ENCODE measurements around the gene FAM184A.
"Not testable (repeated sequence)": the region's sequence is repeated elsewhere in the genome, so short reads cannot be mapped to it uniquely, and the experiment has no call there.

FAM184A gene

GRCh38 chr6:119078376-119079282 lies at the start of gene FAM184A:
Gene FAM184A (minus strand): TSS chr6:119078664. CDS start chr6:119078299, 365 bp downstream.
- peak; percentile 48 for DNase-seq (ENCODE audit: low read depth)

GRCh38 chr6:119127627-119128026 lies 49.2 kb upstream of the FAM184A start:
- no peak for DNase-seq (ENCODE audit: low read depth)

- no peak for DNase-seq (ENCODE audit: low read depth)
Measured at GRCh38 chr6:119126826-119127225, 48.4 kb upstream of the FAM184A start.

- no peak for DNase-seq (ENCODE audit: low read depth)
Measured at GRCh38 chr6:119126140-119126539, 47.7 kb upstream of the FAM184A start.

GRCh38 chr6:119125576-119125975 lies 47.1 kb upstream of the FAM184A start:
- no peak for DNase-seq (ENCODE audit: low read depth)

- no peak for DNase-seq (ENCODE audit: low read depth)
Measured at GRCh38 chr6:119124079-119124824, 45.8 kb upstream of the FAM184A start.

- no peak for DNase-seq (ENCODE audit: low read depth)
Measured at GRCh38 chr6:119122336-119122735, 43.9 kb upstream of the FAM184A start.

GRCh38 chr6:119121367-119121766 lies 42.9 kb upstream of the FAM184A start:
- DNase-seq (ENCODE audit: low read depth), result no peak

- DNase-seq (ENCODE audit: low read depth), result no peak
Measured at GRCh38 chr6:119119989-119120388, 41.5 kb upstream of the FAM184A start.

- DNase-seq (ENCODE audit: low read depth), result not testable (repeated sequence)
Measured at GRCh38 chr6:119119062-119119461, 40.6 kb upstream of the FAM184A start.

GRCh38 chr6:119116712-119117281 lies 38.3 kb upstream of the FAM184A start:
- no peak for DNase-seq (ENCODE audit: low read depth)

GRCh38 chr6:119113961-119114360 lies 35.5 kb upstream of the FAM184A start:
- DNase-seq (ENCODE audit: low read depth), result no peak

- no peak for DNase-seq (ENCODE audit: low read depth)
Measured at GRCh38 chr6:119112812-119113530, 34.5 kb upstream of the FAM184A start.

GRCh38 chr6:119110601-119111548 lies 32.4 kb upstream of the FAM184A start:
- no peak for DNase-seq (ENCODE audit: low read depth)

GRCh38 chr6:119109654-119110325 lies 31.3 kb upstream of the FAM184A start:
- DNase-seq (ENCODE audit: low read depth), result no peak

- DNase-seq (ENCODE audit: low read depth), result no peak
Measured at GRCh38 chr6:119108076-119108475, 29.6 kb upstream of the FAM184A start.

GRCh38 chr6:119105282-119105681 lies 26.8 kb upstream of the FAM184A start:
- DNase-seq (ENCODE audit: low read depth), result no peak

- DNase-seq (ENCODE audit: low read depth), result no peak
Measured at GRCh38 chr6:119102901-119103300, 24.4 kb upstream of the FAM184A start.

- DNase-seq (ENCODE audit: low read depth), result no peak
Measured at GRCh38 chr6:119100115-119100514, 21.7 kb upstream of the FAM184A start.

GRCh38 chr6:119097815-119098361 lies 19.4 kb upstream of the FAM184A start:
- not testable (repeated sequence) for DNase-seq (ENCODE audit: low read depth)

All from stimulated activated CD8-positive, alpha-beta memory T cell treated with anti-CD3 and anti-CD28 coated beads, Interleukin-4, amount 100 ng/mL, for 24 hours (primary cell).